HFF-Myc (cell line): Measurements from ENCODE around the gene HTD2.
"Not testable (repeated sequence)": the region's sequence is repeated elsewhere in the genome, so short reads cannot be mapped to it uniquely, and the experiment has no call there.

ENCODE experiments used
- DNase-seq: peaks from one replicate; pipeline ENCODE4 v3.0.0-alpha.2; 2011; ENCODE audit warnings: low read depth; ENCODE audit errors: extremely low read depth
- H3K4me3 ChIP-seq: replicated peaks from 2 replicates; pipeline ENCODE4 v1.5.1; 2011; ENCODE audit warnings: low read depth, mild to moderate bottlenecking, control low read depth, low read length
- TF ChIP-seq, protein P1 (sequence below): IDR thresholded peaks from 2 replicates; pipeline ENCODE4 v1.5.1; 2012; ENCODE audit warnings: mild to moderate bottlenecking, low read depth, low read length, control low read depth; ENCODE audit errors: missing control alignments

Gene HTD2

DNA sequence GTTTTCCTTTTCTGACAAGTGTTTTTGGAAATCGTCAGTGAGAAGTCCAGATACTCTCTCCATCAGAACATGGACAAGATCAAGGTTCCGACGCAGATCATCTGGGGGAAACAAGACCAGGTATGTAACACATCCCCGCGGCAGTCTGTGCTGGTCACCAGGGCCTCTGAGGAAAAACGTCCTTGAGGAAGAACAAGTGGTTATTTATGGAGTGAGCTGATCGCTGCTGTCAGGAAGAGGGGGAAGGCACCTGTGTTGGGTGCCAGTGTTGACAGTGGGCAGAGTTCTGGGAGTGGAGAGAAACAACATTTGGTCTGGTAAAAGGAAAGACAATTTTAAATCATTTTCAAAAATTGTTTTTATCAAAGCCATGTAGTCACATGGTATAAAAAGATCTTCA, 21.0 kb upstream of the HTD2 start:
- no peak for DNase-seq
- no peak overlapping the region for H3K4me3 ChIP-seq
- TF ChIP-seq, protein P1, sequence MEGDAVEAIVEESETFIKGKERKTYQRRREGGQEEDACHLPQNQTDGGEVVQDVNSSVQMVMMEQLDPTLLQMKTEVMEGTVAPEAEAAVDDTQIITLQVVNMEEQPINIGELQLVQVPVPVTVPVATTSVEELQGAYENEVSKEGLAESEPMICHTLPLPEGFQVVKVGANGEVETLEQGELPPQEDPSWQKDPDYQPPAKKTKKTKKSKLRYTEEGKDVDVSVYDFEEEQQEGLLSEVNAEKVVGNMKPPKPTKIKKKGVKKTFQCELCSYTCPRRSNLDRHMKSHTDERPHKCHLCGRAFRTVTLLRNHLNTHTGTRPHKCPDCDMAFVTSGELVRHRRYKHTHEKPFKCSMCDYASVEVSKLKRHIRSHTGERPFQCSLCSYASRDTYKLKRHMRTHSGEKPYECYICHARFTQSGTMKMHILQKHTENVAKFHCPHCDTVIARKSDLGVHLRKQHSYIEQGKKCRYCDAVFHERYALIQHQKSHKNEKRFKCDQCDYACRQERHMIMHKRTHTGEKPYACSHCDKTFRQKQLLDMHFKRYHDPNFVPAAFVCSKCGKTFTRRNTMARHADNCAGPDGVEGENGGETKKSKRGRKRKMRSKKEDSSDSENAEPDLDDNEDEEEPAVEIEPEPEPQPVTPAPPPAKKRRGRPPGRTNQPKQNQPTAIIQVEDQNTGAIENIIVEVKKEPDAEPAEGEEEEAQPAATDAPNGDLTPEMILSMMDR, result no peak

DNA sequence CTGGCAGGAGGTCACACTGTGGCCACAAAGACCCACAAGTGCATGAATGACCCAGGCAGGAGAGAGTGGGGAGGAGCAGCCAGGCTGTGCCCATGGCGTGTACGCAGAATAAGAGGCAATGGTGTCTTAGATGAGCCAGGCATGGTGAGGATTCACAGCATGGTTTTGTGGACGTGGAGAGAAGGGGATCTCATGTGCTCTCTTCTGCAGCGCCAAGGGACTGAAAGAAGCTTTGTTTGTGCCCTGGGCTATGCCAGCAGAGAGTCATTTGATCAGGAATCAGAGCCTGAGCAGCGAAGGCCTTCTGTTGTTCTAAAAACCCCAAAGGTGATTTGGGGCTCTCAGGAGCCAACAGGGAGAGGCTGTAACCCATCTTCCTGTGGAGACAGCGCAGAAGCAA, 19.0 kb upstream of the HTD2 start:
- no peak overlapping the region for H3K4me3 ChIP-seq
- DNase-seq, result no peak
- TF ChIP-seq, protein P1, result no peak

DNA sequence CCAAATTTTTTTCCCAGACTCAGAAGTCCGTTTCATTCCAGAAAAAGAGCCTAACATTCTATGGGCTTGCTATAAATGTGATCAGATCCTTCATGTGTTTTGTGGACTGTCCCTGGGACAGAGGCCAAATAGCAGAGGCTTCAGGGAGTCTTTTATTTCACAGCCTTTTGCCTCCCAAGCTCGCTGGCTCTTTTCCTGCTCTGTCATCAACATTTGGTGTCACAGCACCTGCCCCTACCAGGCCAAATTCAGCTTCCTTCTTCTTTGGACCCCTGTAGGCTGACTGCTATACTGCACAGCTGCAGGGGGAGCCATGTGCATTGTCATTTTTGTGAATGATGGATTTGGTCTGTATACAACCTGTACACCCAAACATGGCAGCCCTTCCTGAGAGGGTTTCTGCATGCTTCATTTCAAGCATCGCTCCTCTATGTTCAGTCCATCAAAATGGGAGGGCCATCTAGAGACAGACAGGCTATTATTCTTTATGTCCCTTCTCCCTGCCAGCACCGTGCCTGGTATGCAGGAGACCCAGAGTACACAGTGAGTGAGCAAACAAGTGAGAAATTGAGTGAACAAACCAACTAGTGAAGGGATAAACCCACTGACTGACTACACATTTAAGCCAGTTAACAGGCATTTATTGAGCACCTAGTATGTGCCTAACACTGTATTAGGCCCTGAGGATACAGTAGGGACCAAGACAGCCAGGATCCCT, 18.1 kb upstream of the HTD2 start:
- TF ChIP-seq, protein P1, result peak; percentile 15
- no peak for DNase-seq
- H3K4me3 ChIP-seq, result no peak overlapping the region

DNA sequence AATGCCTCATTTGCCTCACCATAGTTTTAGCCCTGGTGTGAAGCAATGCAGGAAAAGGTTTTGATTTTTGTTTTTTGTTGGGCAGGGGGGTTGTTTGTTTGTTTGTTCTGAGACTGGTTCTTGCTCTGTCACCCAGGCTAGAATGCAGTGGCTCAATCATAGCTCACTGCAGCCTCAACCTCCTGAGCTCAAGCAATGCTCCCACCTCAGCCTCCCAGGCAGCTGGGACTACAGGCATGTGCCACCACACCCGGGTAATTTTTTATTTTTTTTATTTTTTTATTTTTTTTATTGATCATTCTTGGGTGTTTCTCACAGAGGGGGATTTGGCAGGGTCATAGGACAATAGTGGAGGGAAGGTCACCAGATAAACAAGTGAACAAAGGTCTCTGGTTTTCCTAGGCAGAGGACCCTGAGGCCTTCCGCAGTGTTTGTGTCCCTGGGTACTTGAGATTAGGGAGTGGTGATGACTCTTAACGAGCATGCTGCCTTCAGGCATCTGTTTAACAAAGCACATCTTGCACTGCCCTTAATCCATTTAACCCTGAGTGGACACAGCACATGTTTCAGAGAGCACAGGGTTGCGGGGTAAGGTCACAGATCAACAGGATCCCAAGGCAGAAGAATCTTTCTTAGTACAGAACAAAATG, 17.2 kb upstream of the HTD2 start:
- not testable (repeated sequence) for H3K4me3 ChIP-seq, DNase-seq

DNA sequence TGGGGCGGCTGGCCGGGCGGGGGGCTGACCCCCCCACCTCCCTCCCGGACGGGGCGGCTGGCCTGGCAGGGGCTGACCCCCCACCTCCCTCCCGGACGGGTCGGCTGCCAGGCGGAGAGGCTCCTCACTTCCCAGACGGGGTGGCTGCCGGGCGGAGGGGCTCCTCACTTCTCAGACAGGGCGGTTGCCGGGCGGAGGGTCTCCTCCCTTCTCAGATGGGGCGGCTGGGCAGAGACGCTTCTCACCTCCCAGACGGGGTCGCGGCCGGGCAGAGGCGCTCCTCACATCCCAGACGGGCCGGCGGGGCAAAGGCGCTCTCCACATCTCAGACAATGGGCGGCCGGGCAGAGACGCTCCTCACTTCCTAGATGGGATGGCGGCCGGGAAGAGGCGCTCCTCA, 15.9 kb upstream of the HTD2 start:
- not testable (repeated sequence) for H3K4me3 ChIP-seq, DNase-seq

DNA sequence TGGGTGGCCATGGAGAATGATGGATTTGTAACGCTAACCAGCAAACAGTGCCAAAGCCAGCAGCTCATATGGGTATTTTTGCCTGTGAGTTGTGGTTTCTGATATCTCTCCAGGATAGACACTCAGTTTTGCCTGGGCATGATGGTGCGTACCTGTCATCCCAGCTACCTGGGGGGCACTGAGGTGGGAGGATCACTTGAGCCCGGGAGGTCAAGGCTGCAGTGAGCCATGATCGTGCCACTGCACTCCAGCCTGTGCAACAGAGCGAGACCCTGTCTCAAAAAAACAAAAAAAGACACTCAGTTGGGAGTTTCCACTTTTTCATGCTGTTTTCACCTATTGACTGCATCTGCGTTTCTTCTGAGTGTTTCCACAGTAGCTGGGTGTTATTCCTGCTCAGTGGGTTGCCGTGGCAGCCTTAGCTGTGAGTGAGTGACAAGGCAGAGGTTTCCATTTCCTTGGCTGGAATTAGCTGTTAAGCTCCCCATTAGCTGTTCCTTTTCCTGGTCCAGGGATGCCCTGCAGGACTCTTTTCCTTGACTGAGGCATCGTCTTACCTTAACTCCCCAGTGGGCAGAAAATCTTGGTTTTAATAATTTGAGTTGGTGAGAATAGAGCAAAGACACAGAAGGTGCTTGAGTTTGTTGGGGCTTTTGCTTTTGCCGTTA, 14.5 kb upstream of the HTD2 start:
- DNase-seq, result no peak
- no peak overlapping the region for H3K4me3 ChIP-seq
- TF ChIP-seq, protein P1, result no peak

DNA sequence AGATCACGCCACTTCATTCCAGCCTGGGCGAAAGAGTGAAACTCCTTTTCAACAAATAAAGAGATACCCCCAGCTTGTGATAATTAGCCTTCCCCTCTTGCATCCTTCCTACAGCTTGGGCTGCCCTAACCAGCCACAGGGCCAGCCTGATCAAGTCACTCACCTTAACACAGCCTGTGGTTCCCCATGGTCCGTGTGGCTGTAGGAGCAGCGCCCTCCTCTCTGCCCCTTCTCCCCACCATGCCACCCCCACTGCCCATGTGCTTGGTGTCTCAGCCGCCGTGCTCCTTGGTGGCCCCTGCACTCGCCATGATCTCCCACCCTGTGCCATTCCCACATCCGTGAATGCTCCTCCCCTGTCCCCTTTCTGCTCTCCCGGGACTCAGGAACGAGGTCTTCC, 13.5 kb upstream of the HTD2 start:
- no peak overlapping the region for H3K4me3 ChIP-seq
- TF ChIP-seq, protein P1, result no peak
- DNase-seq, result no peak
